Measurements from ENCODE around the gene SPINK13. TPM values are rescaled to one million over a fixed set of nuclear protein-coding genes. Genes with fewer than 3 reads are reported as not detected.

Gene SPINK13, protein sequence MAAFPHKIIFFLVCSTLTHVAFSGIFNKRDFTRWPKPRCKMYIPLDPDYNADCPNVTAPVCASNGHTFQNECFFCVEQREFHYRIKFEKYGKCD
- total RNA-seq = not detected
- 0.72 TPM for polyA plus RNA-seq
- long read RNA-seq, donor 1 = 0 reads
- long read RNA-seq, donor 2 = 0 reads
- long read RNA-seq, donor 3 = 0 reads
- long read RNA-seq, donor 4 = 0 reads

DNA sequence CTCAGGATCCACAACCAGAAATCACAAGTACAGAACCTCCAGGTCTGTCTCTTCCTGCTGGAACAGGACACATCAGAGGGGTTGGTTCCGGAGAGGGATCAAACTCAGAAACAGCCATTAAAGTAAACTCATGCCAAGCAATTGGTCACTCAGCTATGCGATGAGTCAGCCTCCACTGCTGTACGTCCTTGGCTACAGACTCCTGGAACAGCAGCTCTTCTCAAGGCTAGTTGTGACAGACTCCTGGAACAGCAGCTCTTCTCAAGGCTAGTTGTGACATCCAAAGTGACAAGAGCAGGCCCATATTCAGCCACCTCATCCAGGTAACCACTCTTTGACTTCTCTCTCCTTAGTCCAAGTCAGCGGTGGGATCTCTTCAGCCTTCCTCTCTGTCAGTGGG lies at the start of gene SPINK13:
TSS of gene SPINK13 (plus strand) at position 229 of the 400 bp plus-strand sequence. CDS start 1,279 bp downstream, outside the sequence.
- intact Hi-C loops (cut with DNase I) = no loop called here
- peak in 2 of 3 donors; percentile 32 to 35 for DNase-seq
- peak; percentile 75 to 81 for ATAC-seq

DNA sequence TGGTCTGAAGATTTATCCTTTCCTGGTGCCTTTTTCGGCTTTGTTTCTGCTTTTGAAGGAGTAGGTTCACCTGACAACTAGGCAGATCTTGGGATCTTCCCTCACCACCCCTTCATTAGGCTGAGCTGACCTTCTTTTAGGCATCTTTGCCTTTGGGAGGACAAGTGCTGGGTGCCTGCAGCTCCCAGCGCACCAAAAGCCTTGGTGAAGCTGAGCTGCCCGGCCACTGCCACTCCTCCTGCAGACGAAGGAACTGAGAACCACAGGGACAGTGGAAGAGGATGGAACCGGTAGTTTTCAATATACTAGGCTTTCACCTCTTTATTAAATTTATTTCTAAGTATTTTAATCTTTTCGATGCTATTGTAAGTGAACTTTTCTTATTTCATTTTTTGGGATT lies 47.1 kb upstream of the SPINK13 start:
- ATAC-seq (no peak), DNase-seq (peak in 1 of 3 donors; percentile 21)
- no peaks in the 10 kb centered on the region for H3K27me3 ChIP-seq (ENCODE audit: control insufficient read depth, insufficient read depth)
- H3K4me3 ChIP-seq (ENCODE audit: low read length) = no peak overlapping the region
- 83% methylated on average over 6 of the region's 6 CpGs for WGBS
- intact Hi-C loops (cut with DNase I) = no loop called here
- H3K4me1 ChIP-seq (ENCODE audit: control insufficient read depth, insufficient read depth, low read length) = no peaks in the 10 kb centered on the region
- no peak overlapping the region for H3K27ac ChIP-seq (ENCODE audit: low read length)
- H3K9me3 ChIP-seq (ENCODE audit: control insufficient read depth, low read length) = no peaks in the 10 kb centered on the region

More for the DNA sequence above, at the start of gene SPINK13:
- Histone ChIP-seq H3K4me3 (ENCODE audit: low read length) (no peak within 1 kb of the TSS), H3K9me3 (ENCODE audit: control insufficient read depth, low read length) (no peaks in the 10 kb centered on the region), H3K4me1 (ENCODE audit: control insufficient read depth, insufficient read depth, low read length) (no peaks in the 10 kb centered on the region), H3K27ac (ENCODE audit: low read length) (no peak within 1 kb of the TSS), H3K27me3 (ENCODE audit: control insufficient read depth, insufficient read depth) (no peaks in the 10 kb centered on the region)
- WGBS = 67% methylated on average over 4 of the region's 4 CpGs

DNA sequence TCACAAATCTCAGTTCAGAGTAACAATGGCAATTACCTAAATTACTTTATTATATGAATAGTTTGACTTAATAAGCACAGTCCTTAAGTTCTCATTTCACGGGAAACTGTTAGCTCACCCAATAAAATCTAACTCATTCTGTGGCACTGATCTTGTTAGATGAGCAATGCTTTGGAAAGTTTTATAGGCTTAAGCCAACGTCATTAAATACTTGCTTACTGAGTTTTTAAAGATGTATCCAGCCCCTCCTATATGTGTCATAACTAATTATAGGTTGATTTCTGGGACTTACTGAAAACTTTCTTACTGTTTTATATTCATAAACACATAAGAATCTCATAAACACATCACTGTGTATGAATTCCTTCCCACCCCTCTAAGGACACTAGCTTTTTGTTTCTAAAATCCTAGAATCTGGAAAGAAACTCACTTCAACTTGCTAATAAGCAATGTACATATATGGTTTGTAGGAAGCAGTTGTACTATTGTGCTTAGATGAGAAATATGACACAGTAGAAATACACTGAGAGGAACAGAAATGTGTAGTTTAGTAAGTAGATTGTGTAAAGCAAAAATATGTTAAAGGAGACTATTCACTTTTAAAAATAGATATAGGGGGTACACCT lies 44.4 kb upstream of the SPINK13 start:
- DNase-seq (no peak), ATAC-seq (no peak)
- H3K9me3 ChIP-seq (ENCODE audit: control insufficient read depth, low read length) = no peaks in the 10 kb centered on the region
- intact Hi-C loops (cut with DNase I) = no loop called here
- H3K4me3 ChIP-seq (ENCODE audit: low read length) = no peak overlapping the region
- WGBS = 73% methylated on average over 2 of the region's 2 CpGs
- H3K27ac ChIP-seq (ENCODE audit: low read length) = no peak overlapping the region
- no peaks in the 10 kb centered on the region for H3K27me3 ChIP-seq (ENCODE audit: control insufficient read depth, insufficient read depth)
- H3K4me1 ChIP-seq (ENCODE audit: control insufficient read depth, insufficient read depth, low read length) = no peaks in the 10 kb centered on the region

DNA sequence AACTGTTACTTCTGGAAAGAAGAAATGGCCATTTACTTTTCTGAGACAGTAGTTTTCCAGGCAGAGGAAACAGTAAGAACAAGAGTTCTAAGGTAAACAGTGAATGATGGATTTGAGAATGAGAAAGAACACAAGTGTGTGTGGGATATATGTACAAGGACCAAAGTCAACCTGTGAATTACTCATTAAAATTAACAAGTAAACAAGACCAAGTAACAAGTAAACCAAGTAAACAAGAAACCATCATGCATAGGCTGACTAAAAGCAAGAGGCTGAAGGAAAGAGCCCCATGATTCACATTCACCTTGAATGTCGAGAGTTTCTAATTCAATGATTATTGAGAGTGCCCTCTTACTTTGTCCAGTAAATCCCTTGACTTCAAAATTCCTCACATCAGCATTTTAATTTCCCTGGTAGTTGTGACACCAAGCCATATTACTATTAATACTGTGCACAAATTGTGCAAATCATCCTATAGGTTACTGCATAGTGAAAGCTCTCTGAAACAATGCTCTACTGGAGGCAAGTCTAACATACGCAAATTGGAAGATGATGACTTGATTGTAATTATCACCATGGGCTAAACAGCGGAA lies 40.1 kb upstream of the SPINK13 start:
- intact Hi-C loops (cut with DNase I) = no loop called here
- ATAC-seq (no peak), DNase-seq (no peak)
- Histone ChIP-seq H3K4me3 (ENCODE audit: low read length) (no peak overlapping the region), H3K4me1 (ENCODE audit: control insufficient read depth, insufficient read depth, low read length) (no peaks in the 10 kb centered on the region), H3K27me3 (ENCODE audit: control insufficient read depth, insufficient read depth) (no peaks in the 10 kb centered on the region), H3K9me3 (ENCODE audit: control insufficient read depth, low read length) (no peaks in the 10 kb centered on the region), H3K27ac (ENCODE audit: low read length) (no peak overlapping the region)
- 95% methylated on average over 3 of the region's 3 CpGs for WGBS

DNA sequence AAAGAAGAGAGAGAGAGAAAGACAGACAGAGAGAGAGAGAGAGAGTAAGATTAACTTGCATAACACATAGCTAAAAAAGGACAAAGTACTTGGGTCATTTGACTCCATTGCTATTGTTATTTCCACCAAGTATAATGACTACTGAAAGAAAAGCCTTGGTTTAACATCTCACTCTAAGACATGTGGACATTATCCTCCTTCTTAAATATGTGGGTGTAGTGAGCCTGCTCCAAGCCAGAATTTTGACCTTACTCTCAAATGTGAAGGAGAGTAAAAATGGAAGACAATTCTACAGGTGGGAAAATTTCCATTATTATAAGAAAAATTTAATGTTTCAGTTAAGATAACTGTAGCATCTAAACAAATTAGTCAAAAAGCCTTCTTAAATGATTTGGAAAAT lies 38.8 kb upstream of the SPINK13 start:
- no peak overlapping the region for H3K4me3 ChIP-seq (ENCODE audit: low read length)
- no peaks in the 10 kb centered on the region for H3K9me3 ChIP-seq (ENCODE audit: control insufficient read depth, low read length)
- H3K4me1 ChIP-seq (ENCODE audit: control insufficient read depth, insufficient read depth, low read length) = no peaks in the 10 kb centered on the region
- H3K27me3 ChIP-seq (ENCODE audit: control insufficient read depth, insufficient read depth) = no peaks in the 10 kb centered on the region
- no peak overlapping the region for H3K27ac ChIP-seq (ENCODE audit: low read length)
- intact Hi-C loops (cut with DNase I) = no loop called here
- DNase-seq = no peak
- no peak for ATAC-seq

DNA sequence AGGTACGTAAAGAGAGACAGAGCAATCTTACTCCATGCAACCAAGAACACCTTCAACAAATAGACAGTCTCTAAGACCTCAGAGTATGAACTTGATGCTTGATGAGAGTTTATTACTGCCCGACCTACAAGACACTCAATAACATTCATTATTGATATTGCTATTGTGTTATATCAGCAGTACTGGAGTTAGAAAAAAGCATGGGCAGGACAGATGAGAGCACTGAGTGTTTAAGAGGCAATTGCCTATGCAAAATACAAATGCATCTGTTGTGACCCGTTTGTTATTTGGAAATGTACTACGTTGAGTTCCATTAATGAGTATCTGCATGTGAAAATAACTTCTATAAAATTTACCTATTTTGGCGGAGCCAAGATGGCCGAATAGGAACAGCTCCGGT lies 38.4 kb upstream of the SPINK13 start:
- intact Hi-C loops (cut with DNase I) = no loop called here
- no peaks in the 10 kb centered on the region for H3K4me1 ChIP-seq (ENCODE audit: control insufficient read depth, insufficient read depth, low read length)
- no peak for ATAC-seq
- WGBS = 89% methylated on average over 7 of the region's 7 CpGs
- H3K9me3 ChIP-seq (ENCODE audit: control insufficient read depth, low read length) = no peaks in the 10 kb centered on the region
- H3K4me3 ChIP-seq (ENCODE audit: low read length) = no peak overlapping the region
- H3K27ac ChIP-seq (ENCODE audit: low read length) = no peak overlapping the region
- H3K27me3 ChIP-seq (ENCODE audit: control insufficient read depth, insufficient read depth) = no peaks in the 10 kb centered on the region
- no peak for DNase-seq

DNA sequence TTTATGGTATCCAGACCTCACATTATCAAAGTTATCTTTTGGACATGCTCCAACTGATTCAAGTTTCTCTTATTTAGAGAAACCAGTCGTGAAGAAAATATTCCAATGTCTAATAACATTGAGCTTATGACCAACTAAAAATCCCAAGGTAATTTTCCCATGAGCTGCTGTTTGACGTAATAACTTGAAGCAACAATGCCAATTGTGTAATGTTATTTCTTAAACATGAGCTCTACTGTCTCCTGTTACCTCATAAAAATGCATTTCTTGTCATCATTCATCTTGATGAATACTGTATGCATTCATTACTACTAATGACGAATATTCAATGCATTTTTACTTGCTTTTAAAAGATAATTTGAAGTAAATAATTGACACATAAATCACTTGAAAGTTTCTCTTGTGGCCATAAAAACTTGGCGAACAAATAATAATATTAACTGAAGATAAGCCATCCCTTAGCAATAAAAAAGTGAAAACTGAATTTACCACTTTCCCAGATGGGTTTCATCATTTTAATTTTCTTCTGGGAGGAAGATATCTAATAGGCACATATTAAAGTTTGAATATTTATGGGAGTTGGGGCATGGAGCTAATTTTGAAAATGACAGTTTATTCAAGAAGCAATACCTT lies 30.7 kb upstream of the SPINK13 start:
- no peak for ATAC-seq

DNA sequence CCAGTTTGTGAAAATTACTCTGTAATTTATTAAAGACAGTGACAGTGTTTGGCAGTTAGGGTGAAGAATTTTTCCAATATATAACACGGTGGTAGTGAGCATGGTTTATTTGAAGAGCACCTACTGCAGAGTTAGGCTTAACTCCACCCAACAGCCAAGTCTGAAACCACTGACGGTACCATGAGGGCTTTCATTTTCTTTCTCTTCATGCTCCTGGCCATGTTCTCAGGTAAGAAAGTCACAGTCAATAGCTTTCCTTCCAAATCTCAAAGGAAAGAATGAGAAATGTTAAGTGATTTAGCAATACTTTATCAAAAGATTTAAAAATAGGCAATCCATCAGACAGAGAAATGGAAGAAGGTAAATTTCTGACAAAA lies 30.2 kb upstream of the SPINK13 start, which contains the start of gene MARCOL:
TSS of gene MARCOL (plus strand) at position 108 of the 377 bp plus-strand sequence. CDS start at position 181, 73 bp downstream.
- Histone ChIP-seq H3K4me3 (ENCODE audit: low read length) (no peak within 1 kb of the TSS), H3K27me3 (ENCODE audit: control insufficient read depth, insufficient read depth) (no peaks in the 10 kb centered on the region), H3K4me1 (ENCODE audit: control insufficient read depth, insufficient read depth, low read length) (no peaks in the 10 kb centered on the region), H3K27ac (ENCODE audit: low read length) (no peak within 1 kb of the TSS), H3K9me3 (ENCODE audit: control insufficient read depth, low read length) (no peaks in the 10 kb centered on the region)
- intact Hi-C loops (cut with DNase I) = no loop called here
- 76% methylated on average over 2 of the region's 2 CpGs for WGBS
- no peak for ATAC-seq
- DNase-seq = no peak

More for the DNA sequence above, 30.7 kb upstream of the SPINK13 start:
- WGBS = 54% methylated on average over 4 of the region's 4 CpGs
- no peak for DNase-seq
- Histone ChIP-seq H3K27me3 (ENCODE audit: control insufficient read depth, insufficient read depth) (no peaks in the 10 kb centered on the region), H3K9me3 (ENCODE audit: control insufficient read depth, low read length) (no peaks in the 10 kb centered on the region), H3K27ac (ENCODE audit: low read length) (no peak overlapping the region), H3K4me1 (ENCODE audit: control insufficient read depth, insufficient read depth, low read length) (no peaks in the 10 kb centered on the region), H3K4me3 (ENCODE audit: low read length) (no peak overlapping the region)
- intact Hi-C loops (cut with DNase I) = no loop called here

DNA sequence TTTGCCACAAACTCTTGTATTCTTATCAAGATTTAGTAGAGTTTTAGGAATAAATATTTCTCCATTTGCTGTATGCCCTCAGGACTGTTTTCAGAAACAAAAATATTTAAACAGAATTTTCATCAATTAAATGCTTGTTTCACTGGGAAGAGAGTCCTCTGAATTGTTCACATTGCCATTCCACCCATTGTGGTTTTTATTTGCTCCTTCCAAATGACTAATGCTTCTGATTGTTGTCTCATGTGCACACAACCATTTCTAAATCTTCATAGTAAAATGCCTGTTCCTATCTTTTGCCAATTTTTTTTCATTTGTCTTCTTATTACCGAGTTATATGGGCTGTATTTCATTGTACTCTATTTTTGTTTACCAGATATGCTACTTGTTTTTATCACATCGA lies 19.7 kb upstream of the SPINK13 start:
- WGBS = 79% methylated on average over 2 of the region's 2 CpGs
- Histone ChIP-seq H3K27ac (ENCODE audit: low read length) (no peak overlapping the region), H3K4me3 (ENCODE audit: low read length) (no peak overlapping the region), H3K4me1 (ENCODE audit: control insufficient read depth, insufficient read depth, low read length) (no peaks in the 10 kb centered on the region), H3K9me3 (ENCODE audit: control insufficient read depth, low read length) (no peaks in the 10 kb centered on the region), H3K27me3 (ENCODE audit: control insufficient read depth, insufficient read depth) (no peaks in the 10 kb centered on the region)
- no peak for DNase-seq
- no peak for ATAC-seq
- intact Hi-C loops (cut with DNase I) = no loop called here

DNA sequence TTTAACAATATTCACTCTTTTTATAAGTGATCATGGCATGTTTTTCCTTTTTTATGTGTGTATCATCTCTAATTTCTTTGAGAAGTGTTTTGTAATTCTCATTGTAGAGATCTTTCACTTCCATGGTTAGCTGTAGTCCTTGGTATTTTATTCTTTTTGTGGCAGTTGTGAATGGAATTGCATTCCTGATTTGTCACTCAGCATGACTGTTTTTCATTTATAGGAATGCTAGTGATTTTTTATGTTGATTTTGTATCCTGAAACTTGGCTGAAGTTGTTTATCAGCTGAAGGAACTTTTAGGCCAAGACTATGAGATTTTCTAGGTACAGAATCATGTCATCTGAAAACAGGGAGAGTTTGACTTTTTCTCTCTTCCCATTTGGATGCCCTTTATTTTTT lies 13.1 kb upstream of the SPINK13 start:
- no peak for DNase-seq
- no peak for ATAC-seq
- no peak overlapping the region for H3K27ac ChIP-seq (ENCODE audit: low read length)
- H3K9me3 ChIP-seq (ENCODE audit: control insufficient read depth, low read length) = no peaks in the 10 kb centered on the region
- intact Hi-C loops (cut with DNase I) = no loop called here
- H3K4me3 ChIP-seq (ENCODE audit: low read length) = no peak overlapping the region
- no peaks in the 10 kb centered on the region for H3K4me1 ChIP-seq (ENCODE audit: control insufficient read depth, insufficient read depth, low read length)
- H3K27me3 ChIP-seq (ENCODE audit: control insufficient read depth, insufficient read depth) = no peaks in the 10 kb centered on the region

DNA sequence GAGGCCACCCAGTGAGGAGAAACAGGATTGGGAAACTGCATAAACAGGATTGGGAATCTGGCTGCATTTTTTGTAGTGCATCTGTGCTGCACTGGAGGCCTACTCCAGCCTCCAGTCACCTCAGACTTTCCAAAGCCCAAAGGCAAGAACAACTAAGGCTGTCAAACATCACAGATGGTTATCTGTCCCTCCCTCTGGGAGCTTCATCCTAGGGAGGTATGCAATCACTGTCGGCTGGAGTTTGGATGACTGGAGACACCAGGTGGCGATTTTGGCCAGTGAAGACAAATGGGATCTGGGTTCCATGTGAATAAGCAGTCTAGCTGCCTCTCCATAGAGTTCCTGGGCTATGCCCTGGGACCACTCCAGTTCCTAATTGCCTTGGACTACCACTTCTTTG lies 9.3 kb upstream of the SPINK13 start:
- Histone ChIP-seq H3K27ac (ENCODE audit: low read length) (no peak overlapping the region), H3K27me3 (ENCODE audit: control insufficient read depth, insufficient read depth) (no peaks in the 10 kb centered on the region), H3K4me3 (ENCODE audit: low read length) (no peak overlapping the region), H3K9me3 (ENCODE audit: control insufficient read depth, low read length) (no peaks in the 10 kb centered on the region), H3K4me1 (ENCODE audit: control insufficient read depth, insufficient read depth, low read length) (no peaks in the 10 kb centered on the region)
- no peak for ATAC-seq
- intact Hi-C loops (cut with DNase I) = no loop called here
- 59% methylated on average over 2 of the region's 2 CpGs for WGBS
- no peak for DNase-seq

Data from right cardiac atrium (tissue), 5 donors.